K562 (cell line): ENCODE results near the gene HSPA1L. TPM values are rescaled to one million over a fixed set of nuclear protein-coding genes. Genes with fewer than 3 reads are reported as not detected.
"Not testable (repeated sequence)": the region's sequence is repeated elsewhere in the genome, so short reads cannot be mapped to it uniquely, and the experiment has no call there.

Experiments used
- ATAC-seq: fragments of 200-7000 bp; cut with Tn5 transposase; 3 replicates; pipeline ENCODE4 v1.9.1; 2020; ENCODE audit warnings: moderate library complexity
- BruUV-seq: library from RNA; stranded (reverse); fragments of 400-500 nt; replicated peaks from 2 replicates; lab custom pipeline; 2021; lab: Mats Ljungman, UMichigan
- CTCF ChIA-PET: fragments of 300-600 bp; formaldehyde crosslinking; extraction: SDS; loops from one replicate; lab custom pipeline; 2021; ENCODE audit warnings: low intra/inter-chr PET ratio; lab: Yijun Ruan, JAX
- POLR2A ChIA-PET: fragments of 300-600, 350-650 bp; sonication (Branson Sonifier 250); formaldehyde crosslinking; extraction: SDS; loops from one replicate; lab custom pipeline; 2021; ENCODE audit warnings: antibody characterized with exemption, inconsistent platforms; lab: Yijun Ruan, JAX
- DNase-seq, 4 experiments: peaks; one replicate each; pipeline versions ENCODE4 v3.0.0 to v3.0.0-alpha.2; 2011 to 2018; ENCODE audit warnings: low spot score in 3 of 4, mixed read lengths in 3 of 4; ENCODE audit errors: extremely low read depth in 1 of 4
- FAIRE-seq: peaks from 2 replicates; lab custom pipeline; 2011; peaks lifted over from hg19 to GRCh38; lab: Jason Lieb, UNC
- H2AFZ ChIP-seq: 2 replicates; pipeline ENCODE4 v1.6.0; 2011; ENCODE audit warnings: low read depth, low read length, control low read depth, inconsistent platforms
- H3K27ac ChIP-seq: fragments of 200-600 bp; 3 replicates; pipeline ENCODE4 v1.8.0; 2011; ENCODE audit warnings: low read depth, mild to moderate bottlenecking, control low read depth, inconsistent platforms, low read length, moderate library complexity, mixed read lengths; ENCODE audit errors: extremely low read depth
- H3K27me3 ChIP-seq, 2 experiments: fragments of 300-600 bp in 1 of 2; 2 replicates in 1 of 2; 3 replicates in 1 of 2; pipeline versions ENCODE4 v1.6.0 to v1.8.0; 2011; ENCODE audit warnings: inconsistent platforms in 2 of 2, low read length in 2 of 2, mild to moderate bottlenecking in 1 of 2, mixed read lengths in 1 of 2, moderate library complexity in 1 of 2; ENCODE audit not compliant: control insufficient read depth in 2 of 2, insufficient read depth in 2 of 2
- H3K36me3 ChIP-seq: fragments of 300-600 bp; 3 replicates; pipeline ENCODE4 v1.8.0; 2011; ENCODE audit warnings: mild to moderate bottlenecking, low read length, inconsistent platforms; ENCODE audit not compliant: control insufficient read depth, insufficient read depth
- H3K4me1 ChIP-seq, 2 experiments: fragments of 200-600 bp in 1 of 2; replicated peaks in 1 of 2; 2 replicates in 1 of 2; 3 replicates in 1 of 2; pipeline versions ENCODE4 v1.5.1 to v1.8.0; 2011; ENCODE audit warnings: inconsistent platforms in 2 of 2, low read length in 2 of 2, mild to moderate bottlenecking in 1 of 2, mixed read lengths in 1 of 2, moderate library complexity in 1 of 2; ENCODE audit not compliant: control insufficient read depth in 2 of 2, insufficient read depth in 2 of 2
- H3K4me2 ChIP-seq: 2 replicates; pipeline ENCODE4 v1.6.1; 2011; ENCODE audit warnings: low read length, control low read depth, inconsistent platforms, mixed read lengths; ENCODE audit not compliant: insufficient read depth
- H3K4me3 ChIP-seq: fragments of 200-600 bp; sonication (generic), shearing (Covaris generic); 2 replicates; pipeline ENCODE4 v1.5.1; 2016; ENCODE audit warnings: control low read depth, inconsistent platforms
- H3K79me2 ChIP-seq: fragments of 200-600 bp; 3 replicates; pipeline ENCODE4 v1.8.0; 2011; ENCODE audit warnings: low read length, inconsistent platforms; ENCODE audit not compliant: control insufficient read depth, insufficient read depth
- H3K9ac ChIP-seq, 2 experiments: 2 replicates each; pipeline versions ENCODE4 v1.6.0 to v1.6.1; 2011; ENCODE audit warnings: low read depth in 2 of 2, low read length in 2 of 2, control low read depth in 1 of 2, inconsistent platforms in 1 of 2, mild to moderate bottlenecking in 1 of 2, mixed read lengths in 1 of 2; ENCODE audit not compliant: insufficient read depth in 1 of 2
- H3K9me1 ChIP-seq: one replicate; pipeline ENCODE4 v1.6.0; 2011; ENCODE audit warnings: inconsistent platforms, mild to moderate bottlenecking, low read length, moderate library complexity; ENCODE audit not compliant: control insufficient read depth, insufficient read depth
- H3K9me3 ChIP-seq: replicated peaks from 2 replicates; pipeline ENCODE4 v1.5.1; 2011; ENCODE audit warnings: low read depth, low read length, inconsistent platforms; ENCODE audit not compliant: control insufficient read depth, insufficient read depth
- H4K20me1 ChIP-seq: replicated peaks from 2 replicates; pipeline ENCODE4 v1.6.1; 2011; ENCODE audit warnings: low read length, inconsistent platforms, mixed read lengths; ENCODE audit not compliant: control insufficient read depth, insufficient read depth
- BACH1 ChIP-seq: fragments of 200-800 bp; sonication (Bioruptor generic); IDR thresholded peaks from 2 replicates; pipeline ENCODE4 v1.6.1; 2016; ENCODE audit warnings: missing genetic modification characterization, missing compliant biosample characterization
- CCNT2 ChIP-seq: IDR thresholded peaks from 2 replicates; pipeline ENCODE4 v1.6.1; 2011; ENCODE audit warnings: borderline replicate concordance, low read depth, mild to moderate bottlenecking, moderate library complexity, mixed read lengths, low read length; ENCODE audit not compliant: insufficient read length; ENCODE audit errors: extremely low read depth
- FOXA3 ChIP-seq, 2 experiments: fragments of 450-650 bp in 1 of 2; sonication (generic) in 1 of 2; formaldehyde crosslinking; IDR thresholded peaks in 1 of 2; conservative IDR thresholded peaks in 1 of 2; 2 replicates each; pipeline versions ENCODE4 v1.4.0 to v1.8.0; 2020 to 2022; ENCODE audit warnings: mild to moderate bottlenecking in 2 of 2, missing genetic modification reagents in 1 of 2
- FOXP1 ChIP-seq: sonication (generic); formaldehyde crosslinking; IDR thresholded peaks from 2 replicates; pipeline ENCODE4 v1.8.0; 2022; ENCODE audit warnings: mild to moderate bottlenecking, missing genetic modification reagents
- TRIM25 ChIP-seq: fragments of 450-650 bp; IDR thresholded peaks from 2 replicates; pipeline ENCODE4 v1.7.0; 2016; ENCODE audit warnings: borderline replicate concordance
- ZNF395 ChIP-seq: fragments of 200-800 bp; sonication (Bioruptor generic); IDR thresholded peaks from 2 replicates; pipeline ENCODE4 v1.6.1; 2017; ENCODE audit warnings: missing genetic modification characterization, missing compliant biosample characterization
- WGBS: fragments of 100-300 bp; shearing (Covaris generic); methylation state at CpG from one replicate; pipeline ENCODE4 v1.1.6; 2016; ENCODE audit warnings: low coverage, mixed read lengths; ENCODE audit not compliant: insufficient coverage; ENCODE audit errors: missing lambda C conversion rate; 5-methylcytosine and 5-hydroxymethylcytosine counted together
- in situ Hi-C: fragments of 300-500 bp; cut with MboI; formaldehyde crosslinking; loops from 4 replicates; pipeline ENCODE4 v1.15.0; 2018; ENCODE audit warnings: inconsistent platforms, mixed read lengths
- intact Hi-C: fragments of 100-400 bp; cut with micrococcal nuclease; formaldehyde crosslinking; loops from 2 replicates; pipeline ENCODE4 v1.14.2; 2022
- polyA plus RNA-seq, 8 experiments: library from polyadenylated mRNA; depleted of rRNA in 4 of 8; stranded (reverse) in 5 of 8; unstranded in 3 of 8; fragments of >200 nt; fragmentation: Nextera tagmentation in 2 of 8; fragmentation: Illumina TruSeq in 1 of 8; extraction: Ambion mirVana in 2 of 8; extraction: Trizol in 1 of 8; gene quantifications; 2 replicates each; pipeline versions ENCODE4 v1.2.1 to v1.2.3, GENCODE V29; 2011 to 2014; ENCODE audit warnings: inconsistent platforms in 1 of 8, missing spikeins in 1 of 8
- total RNA-seq, 7 experiments: library from RNA; depleted of rRNA in 6 of 7; stranded (reverse); fragments of >200 nt in 6 of 7; fragmentation: Illumina TruSeq in 2 of 7; extraction: Trizol in 2 of 7; gene quantifications; 2 replicates each; pipeline versions ENCODE4 v1.2.1 to v1.2.3, GENCODE V29; 2011 to 2021; ENCODE audit warnings: low replicate concordance in 1 of 7

Gene HSPA1L
- total and polyA plus RNA-seq, 9 of the 15 experiments (the other 6 are each of a cell fraction or from before 2014, with no cell fraction given): 0.14 to 2.1 (median 1.3) TPM

- WGBS: 28% methylated on average over 6 of the region's 6 CpGs
- BruUV-seq: not testable (repeated sequence)
- CTCF ChIA-PET: interaction anchor here (0.6 to 0.8 kb wide), 2 partner anchors 92 to 95 kb away, joined by 3 read pairs; no protein-coding TSS in a partner anchor
Observed at GRCh38 chr6:31793927-31794245, 21.2 kb downstream of the HSPA1L start.

More at GRCh38 chr6:31793927-31794245, 21.2 kb downstream of the HSPA1L start:
- not testable (repeated sequence) for FAIRE-seq, H3K27me3 ChIP-seq, H2AFZ ChIP-seq, H3K9me1 ChIP-seq, DNase-seq, ATAC-seq, H3K9me3 ChIP-seq
- peak overlapping the region; percentile 61 for H3K4me3 ChIP-seq
- H3K4me1 ChIP-seq: peaks cover 17 to 44% of the 10 kb centered on the region in 2 experiments
- POLR2A ChIA-PET: interaction anchor here (0.6 to 3.7 kb wide), 3 partner anchors 20 to 337 kb away, joined by 3 to 40 read pairs (median 4); partner anchors contain the start of genes HSPA1A and HSPA1L
- H3K4me2 ChIP-seq: peak overlapping the region; percentile 98
- peak overlapping the region; percentile 16 to 93; a peak in 3 of 4 replicates for H3K9ac ChIP-seq
- H3K27ac ChIP-seq: peak overlapping the region; percentile 97
- H3K79me2 ChIP-seq: peaks cover 59% of the 10 kb centered on the region
- intact Hi-C loops: loop anchor here (2.0 kb wide), 3 partner anchors 17 to 59 kb away; partner anchors contain the start of genes HSPA1A, HSPA1L and VWA7
- 0 out of 2 replicates have a peak, but pooled peaks have one; percentile 56 for TF ChIP-seq TRIM25
- peak; percentile 28 for TF ChIP-seq CCNT2
- TF ChIP-seq BACH1 (tag): 0 out of 2 replicates have a peak, but pooled peaks have one; percentile 3
- TF ChIP-seq ZNF395 (CRISPR knock-in tag): 0 out of 2 replicates have a peak, but pooled peaks have one; percentile 44
- TF ChIP-seq FOXA3 (CRISPR knock-in tag; conservative IDR thresholded peaks at IDR 0.05 in 1 of 2, IDR thresholded peaks at IDR 0.05 in 1 of 2): peak in 1 of 2 experiments; percentile 57; a peak in 1 of 4 replicates
- TF ChIP-seq FOXP1 (CRISPR knock-in tag): 0 out of 2 replicates have a peak, but pooled peaks have one; percentile 46
- TF ChIP-seq, all 486 proteins: peak for 6; not testable (repeated sequence) for 480
- H3K36me3 ChIP-seq: peaks cover 71% of the 10 kb centered on the region
- in situ Hi-C loops, H4K20me1 ChIP-seq: not testable (repeated sequence)
